Activated CD8-positive, alpha-beta memory T cell treated with anti-CD3 and anti-CD28 coated beads, Interleukin-2, amount 50 U/mL, for 4 hours (primary cell): ENCODE results near the gene F12.

Experiments
- DNase-seq: peaks from one replicate; pipeline ENCODE4 v3.0.0-alpha.2; 2020

The F12 gene

GRCh38 chr5:177409043-177409801 is at the start of gene F12:
Gene F12 (minus strand): TSS chr5:177409564. CDS start chr5:177409527, 37 bp downstream.
- no peak for DNase-seq

- DNase-seq = no peak
Observed at GRCh38 chr5:177458912-177459350, 49.6 kb upstream of the F12 start.

GRCh38 chr5:177457852-177458681 is 48.7 kb upstream of the F12 start:
- no peak for DNase-seq

GRCh38 chr5:177456976-177457851 is 47.9 kb upstream of the F12 start:
- DNase-seq = peak; percentile 24

GRCh38 chr5:177456591-177456964 is 47.2 kb upstream of the F12 start:
- DNase-seq = no peak

- DNase-seq = peak; percentile 96
Observed at GRCh38 chr5:177455661-177456590, 46.6 kb upstream of the F12 start.

- DNase-seq = peak; percentile 95
Observed at GRCh38 chr5:177455036-177455660, 45.8 kb upstream of the F12 start.

- DNase-seq = peak; percentile 97
Observed at GRCh38 chr5:177454397-177455035, 45.2 kb upstream of the F12 start.

GRCh38 chr5:177453852-177454396 is 44.6 kb upstream of the F12 start:
- no peak for DNase-seq

- no peak for DNase-seq
Observed at GRCh38 chr5:177452688-177453638, 43.6 kb upstream of the F12 start.

- no peak for DNase-seq
Observed at GRCh38 chr5:177450667-177451424, 41.5 kb upstream of the F12 start.

- DNase-seq = no peak
Observed at GRCh38 chr5:177449140-177450061, 40.0 kb upstream of the F12 start.

GRCh38 chr5:177448244-177448950 is 39.0 kb upstream of the F12 start:
- no peak for DNase-seq

GRCh38 chr5:177447611-177448243 is 38.4 kb upstream of the F12 start:
- no peak for DNase-seq

GRCh38 chr5:177447066-177447610 is 37.8 kb upstream of the F12 start:
- DNase-seq = peak; percentile 65
